Fibroblast of mammary gland (primary cell): ENCODE results near the gene R3HDM1.

Experiments
- DNase-seq: peaks from one replicate; pipeline ENCODE4 v3.0.0-alpha.2; 2010; ENCODE audit warnings: low read depth
- H3K4me3 ChIP-seq: 2 replicates; pipeline ENCODE4 v1.5.1; 2011; ENCODE audit warnings: low read depth, mild to moderate bottlenecking, low read length, moderate library complexity; ENCODE audit not compliant: control insufficient read depth
- TF ChIP-seq, protein P1 (sequence below): conservative IDR thresholded peaks from 2 replicates; pipeline ENCODE4 v1.5.1; 2011; ENCODE audit warnings: low read depth, low read length, inconsistent platforms; ENCODE audit not compliant: control insufficient read depth, insufficient read depth

R3HDM1 gene

DNA sequence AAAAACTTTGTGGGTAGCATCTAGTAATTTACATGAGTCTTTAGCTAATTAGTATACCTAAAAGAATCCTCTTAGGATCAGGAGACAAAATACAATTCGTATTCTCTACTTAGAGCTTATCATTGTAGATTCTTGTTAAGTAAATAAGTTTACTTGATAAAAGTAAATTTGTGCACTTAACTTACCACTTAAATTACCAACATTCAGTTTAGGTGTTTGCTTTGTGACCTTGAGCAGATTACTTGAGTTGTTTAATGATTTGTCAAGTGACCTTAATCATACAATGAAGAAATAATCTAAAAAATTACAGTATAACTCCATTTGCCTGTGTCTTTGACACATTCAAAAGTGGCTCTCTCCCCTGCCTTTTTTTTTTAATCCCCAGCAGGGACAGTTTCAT is 143.2 kb downstream of the R3HDM1 start:
- no peak overlapping the region for H3K4me3 ChIP-seq
- DNase-seq: no peak
- TF ChIP-seq, protein P1, sequence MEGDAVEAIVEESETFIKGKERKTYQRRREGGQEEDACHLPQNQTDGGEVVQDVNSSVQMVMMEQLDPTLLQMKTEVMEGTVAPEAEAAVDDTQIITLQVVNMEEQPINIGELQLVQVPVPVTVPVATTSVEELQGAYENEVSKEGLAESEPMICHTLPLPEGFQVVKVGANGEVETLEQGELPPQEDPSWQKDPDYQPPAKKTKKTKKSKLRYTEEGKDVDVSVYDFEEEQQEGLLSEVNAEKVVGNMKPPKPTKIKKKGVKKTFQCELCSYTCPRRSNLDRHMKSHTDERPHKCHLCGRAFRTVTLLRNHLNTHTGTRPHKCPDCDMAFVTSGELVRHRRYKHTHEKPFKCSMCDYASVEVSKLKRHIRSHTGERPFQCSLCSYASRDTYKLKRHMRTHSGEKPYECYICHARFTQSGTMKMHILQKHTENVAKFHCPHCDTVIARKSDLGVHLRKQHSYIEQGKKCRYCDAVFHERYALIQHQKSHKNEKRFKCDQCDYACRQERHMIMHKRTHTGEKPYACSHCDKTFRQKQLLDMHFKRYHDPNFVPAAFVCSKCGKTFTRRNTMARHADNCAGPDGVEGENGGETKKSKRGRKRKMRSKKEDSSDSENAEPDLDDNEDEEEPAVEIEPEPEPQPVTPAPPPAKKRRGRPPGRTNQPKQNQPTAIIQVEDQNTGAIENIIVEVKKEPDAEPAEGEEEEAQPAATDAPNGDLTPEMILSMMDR: no peak

DNA sequence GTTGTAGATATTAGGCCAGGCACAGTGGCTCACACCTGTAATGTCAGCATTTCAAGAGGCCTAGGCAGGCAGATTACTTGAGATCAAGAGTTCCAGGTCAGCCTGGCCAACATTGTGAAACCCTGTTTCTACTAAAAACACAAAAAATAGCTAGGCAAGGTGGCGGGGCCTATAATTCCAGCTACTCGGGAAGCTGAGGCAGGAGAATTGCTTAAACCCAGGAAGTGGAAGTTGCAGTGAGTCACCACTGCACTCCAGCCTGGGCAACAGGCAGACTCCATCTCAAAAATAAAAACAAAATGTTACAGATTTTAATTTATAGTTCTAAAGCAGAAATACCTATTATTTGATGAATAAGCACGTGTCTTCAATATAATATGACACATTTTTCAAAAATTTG is 144.7 kb downstream of the R3HDM1 start:
- H3K4me3 ChIP-seq: no peak overlapping the region
- TF ChIP-seq, protein P1: no peak
- peak; percentile 8 for DNase-seq

DNA sequence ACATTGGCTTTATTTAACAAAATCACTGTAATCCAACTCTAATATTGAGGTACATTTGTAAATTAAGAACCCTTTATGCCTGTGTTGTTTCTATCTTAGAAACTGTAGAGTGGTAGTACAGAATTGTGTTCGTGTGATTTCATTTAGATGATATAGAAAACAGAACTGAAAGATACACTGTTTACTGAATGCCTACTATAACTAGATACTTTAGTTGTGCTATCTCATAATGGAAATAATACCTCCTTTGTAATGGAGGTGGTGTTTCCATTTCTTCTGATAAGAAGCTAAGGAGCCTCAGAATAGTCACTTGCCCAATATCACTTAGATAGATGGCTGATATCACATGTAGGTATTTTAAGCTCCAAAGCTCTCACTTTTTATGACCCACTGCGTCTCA is 147.8 kb downstream of the R3HDM1 start:
- TF ChIP-seq, protein P1: no peak
- H3K4me3 ChIP-seq: no peak overlapping the region
- no peak for DNase-seq

DNA sequence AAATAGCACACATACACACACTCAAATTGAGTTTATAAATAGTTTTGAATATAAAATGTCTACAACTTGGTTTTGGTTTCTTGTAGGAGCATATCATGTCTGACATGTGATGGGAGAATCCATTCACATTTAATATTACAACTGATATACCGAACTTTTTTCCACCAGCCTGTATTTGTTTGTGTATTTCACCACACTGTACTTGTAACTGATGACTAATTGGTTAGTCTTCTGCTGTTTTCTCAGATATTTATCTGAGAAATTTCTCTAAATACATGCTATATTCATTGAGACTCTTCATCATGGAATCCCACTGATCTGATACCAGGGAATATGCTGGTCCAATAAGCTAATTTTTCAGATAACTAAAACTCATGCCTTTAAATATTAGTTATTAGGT is 154.1 kb downstream of the R3HDM1 start:
- peak; percentile 63 for DNase-seq
- no peak overlapping the region for H3K4me3 ChIP-seq
- TF ChIP-seq, protein P1: no peak

DNA sequence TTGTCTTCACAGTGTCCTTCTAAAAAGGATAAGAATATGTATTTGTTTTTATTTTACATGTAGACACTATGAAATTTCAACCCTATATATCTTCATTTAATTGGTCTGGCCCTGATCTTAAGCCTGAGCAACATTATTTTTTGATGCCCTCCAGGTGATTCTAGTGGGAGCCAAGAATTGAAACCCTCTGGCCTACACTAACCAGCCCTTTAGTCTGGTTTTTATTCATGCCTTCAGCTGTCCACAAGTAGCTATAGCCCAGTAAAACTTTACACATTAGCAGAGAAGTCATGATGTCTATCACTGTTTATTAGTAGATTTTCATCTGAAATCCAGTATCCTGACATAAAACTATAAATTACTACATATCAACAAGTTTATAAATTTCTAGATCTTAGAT is 157.7 kb downstream of the R3HDM1 start:
- no peak for DNase-seq
- TF ChIP-seq, protein P1: no peak
- no peak overlapping the region for H3K4me3 ChIP-seq

DNA sequence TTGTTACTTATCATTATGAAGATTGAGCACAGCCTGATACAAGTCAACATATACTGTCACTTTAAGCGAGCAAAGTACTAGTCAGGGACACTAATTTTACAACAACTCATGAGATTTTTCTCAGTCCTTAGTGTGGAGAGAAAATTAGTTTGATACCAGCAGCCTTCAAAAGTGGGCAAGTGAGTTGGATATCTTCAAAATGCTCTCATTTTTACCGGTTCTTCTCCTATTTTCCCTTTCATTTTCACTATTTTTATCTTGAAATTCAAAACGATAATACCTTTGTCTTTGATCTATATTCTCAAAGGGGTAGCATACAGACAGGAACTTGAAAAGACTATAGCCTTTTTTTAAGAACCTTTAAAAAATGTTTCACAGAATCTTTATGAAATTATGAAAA is 158.4 kb downstream of the R3HDM1 start:
- no peak overlapping the region for H3K4me3 ChIP-seq
- DNase-seq: no peak
- TF ChIP-seq, protein P1: no peak

DNA sequence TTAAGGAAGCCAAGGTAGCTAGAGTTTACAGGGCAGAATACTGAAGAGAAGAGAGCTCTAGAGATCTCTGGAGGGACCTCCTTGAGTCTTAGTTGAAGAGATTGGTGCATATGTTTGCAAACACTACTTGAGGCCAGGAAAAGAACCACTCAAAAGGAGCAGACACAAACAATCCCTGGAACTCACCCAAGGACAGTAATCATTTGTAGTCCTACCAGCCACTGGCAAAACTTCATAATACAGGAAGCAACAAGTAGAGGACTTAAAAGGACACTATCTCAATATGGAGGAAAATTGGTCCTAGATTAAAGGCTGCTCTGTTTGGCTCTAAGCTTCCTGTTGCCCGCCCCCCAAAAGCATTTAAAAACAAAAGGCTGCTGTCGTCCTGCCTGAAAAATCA is 163.4 kb downstream of the R3HDM1 start:
- peak; percentile 14 for DNase-seq
- no peak overlapping the region for H3K4me3 ChIP-seq
- TF ChIP-seq, protein P1: no peak
